SU-DHL-6 (cell line): ENCODE measurements around the gene MAP4K1.

ENCODE experiments used
- CTCF ChIP-seq: fragments of 200-600 bp; sonication (generic); IDR thresholded peaks from one replicate; pipeline ENCODE4 v1.5.1; 2017; ENCODE audit warnings: antibody characterized with exemption, mild to moderate bottlenecking, low read length, moderate library complexity; ENCODE audit not compliant: insufficient read depth, poor library complexity, severe bottlenecking
- EZH2phosphoT487 ChIP-seq: fragments of 200-600 bp; sonication (generic), shearing (Covaris generic); conservative IDR thresholded peaks from 2 replicates; pipeline ENCODE4 v1.6.1; 2018; ENCODE audit warnings: mild to moderate bottlenecking, antibody characterized with exemption, low read length, moderate library complexity, mixed read lengths

GRCh38 chr19:38556521-38557174 is 61.1 kb downstream of the MAP4K1 start:
- TF ChIP-seq CTCF (no peak), EZH2phosphoT487 (no peak)
